G401.6 (cell line): ENCODE results near the gene RAB40C.

ENCODE experiments used
- FAIRE-seq: peaks from 2 replicates; lab custom pipeline; 2012; peaks lifted over from hg19 to GRCh38; lab: Jason Lieb, UNC

The RAB40C gene, protein sequence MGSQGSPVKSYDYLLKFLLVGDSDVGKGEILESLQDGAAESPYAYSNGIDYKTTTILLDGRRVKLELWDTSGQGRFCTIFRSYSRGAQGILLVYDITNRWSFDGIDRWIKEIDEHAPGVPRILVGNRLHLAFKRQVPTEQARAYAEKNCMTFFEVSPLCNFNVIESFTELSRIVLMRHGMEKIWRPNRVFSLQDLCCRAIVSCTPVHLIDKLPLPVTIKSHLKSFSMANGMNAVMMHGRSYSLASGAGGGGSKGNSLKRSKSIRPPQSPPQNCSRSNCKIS

DNA sequence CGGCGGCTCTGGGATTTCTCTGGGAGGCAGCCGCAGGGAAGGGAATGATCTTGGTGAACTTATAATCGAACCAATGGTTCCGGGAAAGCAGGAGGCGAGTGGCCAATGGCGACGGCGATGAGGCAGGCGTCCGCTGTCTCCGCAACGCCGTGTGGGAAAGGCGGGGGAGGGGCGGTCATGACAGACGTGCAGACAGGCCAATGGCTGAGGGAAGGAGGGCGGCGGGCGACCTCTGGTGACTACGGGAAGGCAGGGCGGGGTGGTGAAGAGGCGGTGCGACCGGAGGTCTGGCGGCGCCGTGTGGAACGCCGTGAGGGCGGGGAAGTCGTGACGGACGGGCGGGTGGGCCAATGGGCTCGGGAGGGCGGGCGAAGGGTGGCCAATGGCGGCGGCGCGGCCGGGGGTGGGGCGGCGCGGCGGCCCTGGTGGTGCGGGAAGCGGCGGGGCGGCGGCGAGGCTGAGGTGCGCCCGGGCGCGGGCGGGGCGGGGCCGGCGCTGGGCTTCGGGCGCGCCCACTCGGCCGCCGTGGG, at the start of gene RAB40C:
RAB40C (plus strand) TSS at position 409 of the 530 bp plus-strand sequence. CDS start 226 bp downstream, outside the sequence.
- FAIRE-seq: no peak

DNA sequence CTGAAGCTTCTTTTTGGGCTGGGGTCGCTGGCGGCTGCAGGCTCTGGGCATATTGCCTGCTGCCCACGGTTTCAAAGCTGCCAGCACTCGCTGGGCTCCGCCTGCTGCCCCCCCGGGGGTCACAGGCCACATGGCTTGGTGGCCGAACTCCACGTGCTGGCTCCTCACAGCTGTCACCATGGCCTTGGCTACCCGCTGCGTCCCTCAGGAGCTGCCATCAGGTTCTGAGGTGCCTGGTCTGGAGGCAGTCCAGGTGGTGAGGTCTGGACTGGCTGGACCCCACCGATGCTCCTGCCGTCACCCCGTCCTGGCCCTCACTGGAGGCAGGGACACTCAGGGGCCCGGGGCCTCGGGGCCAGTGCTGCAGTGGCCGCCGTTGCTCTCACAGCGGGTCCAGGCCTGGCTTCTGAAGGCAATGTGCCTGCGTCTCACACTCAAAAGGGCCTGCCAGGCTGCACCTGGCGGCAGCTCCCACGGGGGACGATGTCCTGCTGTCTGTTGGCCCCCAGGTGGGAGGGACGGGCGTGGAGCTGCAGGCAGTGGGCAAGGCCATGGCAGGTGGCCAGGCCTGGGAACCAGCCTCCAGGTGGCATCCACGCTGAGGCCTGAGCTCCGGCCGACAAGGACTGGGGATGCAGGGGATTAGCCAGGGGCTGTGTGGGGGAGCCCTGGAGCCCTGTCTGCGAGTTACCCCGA, 49.1 kb upstream of the RAB40C start:
- no peak for FAIRE-seq

DNA sequence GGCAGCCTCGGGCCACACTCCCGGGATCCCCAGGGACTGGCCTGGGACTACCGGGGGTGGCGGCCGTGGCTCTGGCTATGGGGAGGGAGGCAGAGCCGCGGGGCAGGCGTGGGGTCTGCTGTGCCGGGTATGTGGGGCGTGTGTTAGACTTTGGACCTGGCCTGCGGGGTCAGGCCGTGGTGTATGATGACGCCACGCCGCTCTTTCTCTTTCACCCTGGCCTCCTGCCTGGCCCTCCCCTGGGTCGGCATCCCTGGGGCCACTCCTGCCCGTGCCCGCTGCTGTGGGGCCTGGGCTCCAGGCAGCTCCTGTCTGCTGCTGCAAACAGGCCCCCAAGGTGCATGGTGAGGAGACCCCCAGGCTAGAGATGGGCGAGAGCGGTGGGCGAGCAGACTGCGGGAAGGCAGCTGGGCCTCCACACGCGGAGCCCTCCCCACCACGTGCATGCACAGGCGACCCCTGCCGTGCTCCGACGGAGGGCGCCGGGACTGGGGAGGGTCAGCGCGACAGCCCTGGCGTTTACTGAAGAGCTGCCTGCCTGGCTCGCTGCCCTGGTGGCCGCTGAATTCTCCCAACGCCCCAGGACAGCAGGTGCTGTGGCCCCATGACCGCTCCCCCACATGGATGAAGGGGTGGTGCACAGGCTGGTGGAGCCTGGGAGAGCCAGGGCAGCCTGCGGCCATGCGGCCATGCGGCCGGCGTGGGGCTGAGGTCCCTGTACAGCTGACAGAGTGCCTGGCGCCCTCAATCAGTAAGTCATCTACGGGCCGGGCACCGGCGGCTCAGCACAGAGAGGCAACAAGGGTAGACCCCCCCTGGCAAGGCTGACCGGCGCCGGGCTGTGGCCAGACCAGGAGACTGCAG, 46.3 kb upstream of the RAB40C start:
- no peak for FAIRE-seq

DNA sequence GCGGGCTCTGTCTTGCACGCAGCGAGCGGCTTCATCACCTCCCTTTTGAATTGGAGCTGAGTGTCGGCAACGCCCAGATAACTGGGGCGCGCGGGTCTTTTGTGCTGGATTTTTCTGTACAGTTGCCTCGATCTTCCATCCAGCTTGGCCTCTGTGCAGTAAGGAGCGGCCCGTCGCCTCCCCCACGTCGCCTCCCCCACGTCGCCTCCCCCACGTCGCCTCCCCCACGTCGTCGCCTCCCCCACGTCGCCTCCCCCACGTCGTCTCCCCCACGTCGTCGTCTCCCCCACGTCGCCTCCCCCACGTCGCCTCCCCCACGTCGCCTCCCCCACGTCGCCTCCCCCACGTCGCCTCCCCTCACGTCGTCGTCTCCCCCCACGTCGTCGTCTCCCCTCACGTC, 45.3 kb upstream of the RAB40C start:
- FAIRE-seq: no peak

DNA sequence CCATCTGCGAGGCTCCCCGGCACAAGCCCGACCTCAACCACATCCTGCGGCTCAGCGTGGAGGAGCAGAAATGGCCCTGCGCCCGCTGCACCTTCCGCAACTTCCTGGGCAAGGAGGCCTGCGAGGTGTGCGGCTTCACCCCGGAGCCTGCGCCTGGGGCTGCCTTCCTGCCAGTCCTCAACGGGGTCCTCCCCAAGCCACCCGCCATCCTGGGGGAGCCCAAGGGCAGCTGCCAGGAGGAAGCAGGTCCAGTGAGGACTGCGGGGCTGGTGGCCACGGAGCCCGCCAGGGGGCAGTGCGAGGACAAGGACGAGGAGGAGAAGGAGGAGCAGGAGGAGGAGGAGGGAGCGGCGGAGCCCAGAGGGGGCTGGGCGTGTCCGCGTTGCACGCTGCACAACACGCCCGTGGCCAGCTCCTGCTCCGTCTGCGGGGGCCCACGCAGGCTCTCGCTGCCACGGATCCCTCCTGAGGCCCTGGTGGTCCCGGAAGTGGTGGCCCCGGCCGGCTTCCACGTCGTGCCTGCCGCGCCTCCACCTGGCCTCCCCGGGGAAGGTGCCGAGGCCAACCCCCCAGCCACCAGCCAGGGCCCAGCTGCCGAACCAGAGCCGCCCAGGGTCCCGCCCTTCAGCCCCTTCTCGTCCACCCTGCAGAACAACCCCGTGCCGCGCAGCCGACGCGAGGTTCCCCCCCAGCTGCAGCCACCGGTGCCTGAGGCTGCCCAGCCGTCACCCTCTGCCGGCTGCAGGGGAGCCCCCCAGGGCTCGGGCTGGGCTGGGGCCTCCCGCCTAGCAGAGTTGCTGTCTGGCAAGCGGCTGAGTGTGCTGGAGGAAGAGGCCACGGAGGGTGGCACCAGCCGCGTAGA, 42.7 kb upstream of the RAB40C start:
- FAIRE-seq: no peak

DNA sequence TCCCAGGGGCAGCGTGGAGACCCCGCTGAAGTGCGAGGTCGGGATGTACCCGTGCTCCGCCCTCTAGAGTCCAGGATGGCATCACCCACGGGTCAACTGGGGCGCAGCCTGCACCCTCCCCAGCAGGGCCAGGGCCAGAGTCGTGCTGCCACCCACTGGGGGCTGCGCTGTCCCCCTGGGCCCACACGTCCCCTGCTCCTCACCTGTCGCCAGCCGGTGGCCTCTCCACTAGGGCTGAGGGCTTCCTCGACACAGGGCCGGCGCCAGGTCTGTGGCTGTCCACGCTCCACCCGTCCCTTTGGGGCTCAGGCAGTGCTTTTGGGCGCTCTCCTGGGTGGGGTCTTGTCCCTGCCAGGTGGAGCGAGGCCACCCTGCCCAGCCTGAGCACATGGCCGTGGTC, 41.3 kb upstream of the RAB40C start:
- FAIRE-seq: no peak

DNA sequence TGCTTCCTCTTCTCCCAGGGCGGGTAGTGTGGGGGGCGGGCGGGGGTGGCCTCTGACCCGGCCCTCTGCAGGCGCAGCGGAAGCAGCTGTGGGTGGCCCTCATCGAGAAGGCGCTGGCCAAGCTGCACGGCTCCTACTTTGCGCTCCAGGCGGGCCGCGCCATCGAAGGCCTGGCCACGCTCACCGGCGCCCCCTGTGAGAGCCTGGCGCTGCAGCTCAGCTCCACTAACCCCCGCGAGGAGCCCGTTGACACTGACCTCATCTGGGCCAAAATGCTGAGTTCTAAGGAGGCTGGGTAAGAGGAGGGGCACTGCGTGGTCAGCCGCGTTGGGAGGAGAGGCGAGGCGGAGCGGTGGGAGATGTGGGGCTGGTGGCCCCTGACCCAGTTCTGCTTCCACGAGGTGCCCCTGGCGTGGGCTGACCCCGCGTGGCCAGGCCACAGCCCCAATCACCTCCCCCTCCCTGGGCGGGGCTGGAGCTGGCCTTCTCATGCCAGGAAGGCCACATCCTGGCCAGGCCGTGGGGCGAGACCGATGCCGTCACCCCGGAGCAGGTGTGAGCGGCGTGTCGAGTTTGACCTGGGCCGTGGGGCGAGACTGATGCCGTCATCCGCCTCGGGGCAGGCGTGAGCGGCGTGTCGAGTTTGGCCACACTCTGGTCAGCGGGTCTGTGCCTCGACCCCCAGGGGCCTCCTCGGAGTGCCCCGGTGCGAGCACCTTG, 40.2 kb upstream of the RAB40C start:
- no peak for FAIRE-seq

DNA sequence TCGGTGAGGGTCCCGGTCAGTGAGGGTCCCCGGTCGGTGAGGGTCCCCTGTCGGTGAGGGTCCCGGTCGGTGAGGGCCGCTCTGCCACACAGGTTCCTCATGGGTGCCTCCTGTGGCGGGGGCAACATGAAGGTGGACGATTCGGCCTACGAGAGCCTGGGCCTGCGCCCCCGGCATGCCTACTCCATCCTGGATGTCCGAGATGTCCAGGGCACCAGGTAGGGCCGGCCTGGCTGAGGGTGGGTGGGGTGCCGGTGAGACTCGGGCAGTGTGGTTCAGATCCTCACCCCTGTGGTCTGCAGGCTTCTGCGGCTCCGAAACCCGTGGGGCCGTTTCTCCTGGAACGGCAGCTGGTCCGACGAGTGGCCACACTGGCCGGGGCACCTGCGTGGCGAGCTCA, 38.7 kb upstream of the RAB40C start:
- FAIRE-seq: no peak

DNA sequence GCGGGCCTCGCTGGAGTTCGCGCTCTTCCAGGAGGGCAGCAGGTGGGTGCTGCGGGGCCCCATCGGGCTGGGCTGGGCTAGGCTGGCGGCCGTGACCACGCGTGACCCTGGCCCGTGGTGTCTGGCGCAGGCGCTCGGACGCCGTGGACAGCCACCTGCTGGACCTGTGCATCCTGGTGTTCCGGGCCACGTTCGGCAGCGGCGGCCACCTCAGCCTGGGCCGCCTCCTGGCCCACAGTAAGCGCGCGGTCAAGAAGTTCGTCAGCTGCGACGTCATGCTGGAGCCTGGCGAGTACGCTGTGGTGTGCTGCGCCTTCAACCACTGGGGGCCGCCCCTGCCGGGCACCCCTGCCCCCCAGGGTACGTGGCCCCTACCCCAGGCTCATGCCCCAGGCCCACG, 37.7 kb upstream of the RAB40C start:
- no peak for FAIRE-seq

DNA sequence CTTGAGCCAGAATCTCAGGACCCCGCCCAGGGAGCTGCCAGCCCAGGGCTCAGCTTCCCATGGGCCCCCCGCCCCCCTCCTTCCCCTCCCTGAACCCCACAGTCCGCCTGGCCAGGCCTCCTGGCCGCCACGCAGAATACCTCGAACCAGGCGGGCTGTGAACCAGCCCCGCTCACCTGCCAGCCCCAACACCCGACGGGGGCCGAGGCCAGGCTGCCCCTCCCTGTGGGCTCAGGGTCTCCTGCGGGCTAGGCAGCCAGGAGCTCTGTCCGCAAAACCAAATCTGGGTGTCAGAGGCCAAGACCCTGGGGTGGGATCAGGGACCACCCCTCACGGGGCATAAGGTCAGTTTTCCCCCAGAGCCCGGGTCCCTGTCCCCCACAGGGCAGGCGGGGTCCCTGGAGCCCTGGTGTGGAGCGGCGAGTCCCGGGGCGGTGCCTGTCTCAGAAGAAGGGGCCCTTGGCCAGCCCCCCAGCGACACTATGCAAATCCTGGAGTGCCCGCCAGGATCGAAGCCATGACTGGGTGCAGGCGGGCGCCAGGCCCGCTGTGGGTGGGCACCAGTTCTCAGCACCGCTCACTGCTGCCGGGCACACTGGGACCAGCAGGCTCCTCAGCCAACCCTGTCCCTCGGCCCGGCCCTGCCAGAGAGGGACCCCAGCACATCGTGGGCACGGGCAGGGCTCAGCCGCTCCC, 36.1 kb upstream of the RAB40C start:
- FAIRE-seq: no peak

DNA sequence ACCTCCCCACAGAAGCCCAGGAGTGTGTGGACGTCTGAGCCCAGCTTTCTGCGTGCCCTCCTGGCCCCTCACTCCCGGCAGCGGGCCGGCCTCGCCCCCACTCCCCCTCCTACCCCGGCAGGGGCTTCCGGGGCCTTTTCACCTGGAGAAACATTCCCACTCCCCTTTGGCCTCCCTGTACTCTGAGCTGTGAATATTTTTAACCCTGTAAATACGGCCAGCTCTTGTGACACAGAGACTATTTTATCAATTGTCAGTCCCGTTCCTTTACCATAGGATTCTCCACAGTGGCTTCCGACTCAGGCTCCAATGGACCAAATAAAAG, 35.6 kb upstream of the RAB40C start:
- no peak for FAIRE-seq

DNA sequence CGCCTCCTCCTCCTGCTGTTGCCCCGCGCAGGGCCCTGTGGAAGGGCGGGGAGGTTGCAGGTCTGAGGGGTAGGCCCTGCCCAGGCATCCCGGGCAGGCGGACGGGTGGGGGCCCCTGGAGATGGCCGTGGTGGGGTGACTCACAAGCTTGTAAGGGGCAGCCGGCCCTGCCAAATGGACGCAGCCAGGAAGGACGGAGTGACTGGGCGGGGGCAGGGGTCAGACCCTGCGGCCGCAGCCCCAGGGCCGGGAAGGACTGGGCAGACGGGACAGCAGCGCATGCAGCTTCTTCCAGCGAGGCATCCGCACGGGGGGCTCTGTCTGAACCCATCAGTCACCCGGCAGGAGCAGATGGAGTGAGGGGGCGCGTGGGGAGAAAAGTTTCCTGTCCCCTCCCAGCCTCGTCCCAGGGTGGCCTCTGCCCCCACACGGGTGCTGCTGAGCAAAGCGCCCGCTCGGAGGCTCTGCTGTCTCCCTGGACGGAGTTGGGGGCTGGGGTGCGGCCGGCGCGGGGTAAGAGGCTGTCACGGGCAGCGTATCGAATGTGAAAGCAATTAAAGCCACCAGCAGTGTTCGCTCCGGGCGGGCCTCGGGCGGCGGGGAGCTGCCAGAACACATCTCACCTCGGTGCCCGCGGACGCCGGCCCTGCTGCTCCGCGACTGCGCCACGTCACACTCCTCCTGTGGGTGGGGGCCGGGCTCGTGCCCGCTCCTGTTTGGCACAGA, 35.1 kb upstream of the RAB40C start:
- FAIRE-seq: no peak

DNA sequence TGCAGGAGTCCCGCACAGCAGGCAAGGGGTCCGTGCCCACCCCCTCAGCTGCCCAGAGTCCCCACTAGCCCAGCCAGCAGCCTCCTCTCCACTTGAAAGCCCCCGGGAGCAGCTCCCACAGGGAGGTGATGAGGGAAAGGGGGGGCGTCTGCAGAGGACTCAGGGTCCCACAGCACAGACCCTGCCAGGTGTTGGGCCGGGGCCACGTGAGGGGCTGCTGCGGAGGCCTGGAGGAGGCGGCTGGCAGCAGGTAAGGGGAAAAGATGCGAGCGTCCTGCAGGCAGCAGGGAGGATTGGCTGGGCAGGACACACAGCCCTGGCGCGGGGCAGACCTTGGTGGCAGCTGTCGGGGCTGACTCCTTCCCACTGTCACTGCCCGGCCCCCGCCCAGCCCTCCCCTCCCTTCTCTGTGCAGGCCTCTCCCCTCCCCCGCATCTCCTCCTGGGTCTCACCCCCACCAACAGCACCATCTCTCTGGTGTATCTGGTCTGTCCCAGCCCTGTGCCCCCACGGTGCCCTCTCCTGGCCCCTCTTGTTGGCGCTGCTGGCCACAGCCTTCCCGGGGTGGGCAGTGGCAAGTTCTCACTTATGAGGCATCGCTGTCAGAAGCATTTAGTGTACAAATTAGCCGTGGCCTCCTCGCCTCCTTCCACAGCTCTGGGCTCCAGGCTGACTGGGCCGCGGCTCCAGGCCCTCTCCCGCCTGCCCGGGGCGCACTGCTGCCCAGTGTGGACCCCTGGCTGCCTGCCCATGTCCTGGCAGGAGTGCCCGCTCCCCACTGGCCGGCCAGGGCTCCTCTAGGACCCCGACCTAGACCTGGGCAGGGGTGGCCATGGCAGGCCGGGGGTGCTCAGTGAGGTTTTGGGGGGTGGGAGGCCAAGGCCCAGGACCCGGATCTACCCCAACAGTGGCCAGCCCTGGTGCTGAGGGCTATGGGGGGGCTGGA, 34.1 kb upstream of the RAB40C start:
- FAIRE-seq: no peak

DNA sequence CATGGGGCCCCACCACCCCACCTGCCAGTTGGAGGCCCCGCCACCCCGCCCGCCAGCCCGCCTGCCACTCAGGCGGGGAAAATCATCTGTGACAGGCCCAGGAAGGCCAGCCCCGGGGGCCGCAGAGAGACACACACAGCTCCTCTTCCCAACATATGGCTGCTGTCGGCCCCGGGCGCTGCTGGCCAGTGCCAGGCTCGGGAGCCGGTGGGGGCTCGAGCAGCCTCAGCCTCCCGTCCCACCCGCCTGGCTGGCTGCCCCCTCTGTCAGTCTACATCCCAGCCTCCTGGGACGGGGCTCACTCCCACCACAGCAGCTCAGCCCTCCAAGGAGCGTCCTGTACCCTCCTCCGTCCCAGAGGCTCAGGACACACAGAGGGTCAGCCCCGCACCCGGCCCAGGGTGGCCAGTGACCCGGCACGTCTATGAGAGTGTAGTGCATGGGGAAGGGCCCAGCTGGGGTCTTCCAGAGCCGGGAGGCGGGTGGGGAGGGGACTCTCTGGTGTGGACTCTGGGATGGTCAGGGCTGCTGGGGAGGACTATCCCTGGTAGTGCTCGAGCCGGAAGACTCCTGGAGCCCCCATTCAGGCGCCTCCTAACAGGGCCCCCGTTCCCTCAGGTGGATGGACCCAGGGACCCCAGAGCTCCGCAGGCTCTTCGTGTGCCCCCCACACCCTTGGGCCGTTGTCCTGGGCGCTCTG, 33.2 kb upstream of the RAB40C start:
- FAIRE-seq: no peak

DNA sequence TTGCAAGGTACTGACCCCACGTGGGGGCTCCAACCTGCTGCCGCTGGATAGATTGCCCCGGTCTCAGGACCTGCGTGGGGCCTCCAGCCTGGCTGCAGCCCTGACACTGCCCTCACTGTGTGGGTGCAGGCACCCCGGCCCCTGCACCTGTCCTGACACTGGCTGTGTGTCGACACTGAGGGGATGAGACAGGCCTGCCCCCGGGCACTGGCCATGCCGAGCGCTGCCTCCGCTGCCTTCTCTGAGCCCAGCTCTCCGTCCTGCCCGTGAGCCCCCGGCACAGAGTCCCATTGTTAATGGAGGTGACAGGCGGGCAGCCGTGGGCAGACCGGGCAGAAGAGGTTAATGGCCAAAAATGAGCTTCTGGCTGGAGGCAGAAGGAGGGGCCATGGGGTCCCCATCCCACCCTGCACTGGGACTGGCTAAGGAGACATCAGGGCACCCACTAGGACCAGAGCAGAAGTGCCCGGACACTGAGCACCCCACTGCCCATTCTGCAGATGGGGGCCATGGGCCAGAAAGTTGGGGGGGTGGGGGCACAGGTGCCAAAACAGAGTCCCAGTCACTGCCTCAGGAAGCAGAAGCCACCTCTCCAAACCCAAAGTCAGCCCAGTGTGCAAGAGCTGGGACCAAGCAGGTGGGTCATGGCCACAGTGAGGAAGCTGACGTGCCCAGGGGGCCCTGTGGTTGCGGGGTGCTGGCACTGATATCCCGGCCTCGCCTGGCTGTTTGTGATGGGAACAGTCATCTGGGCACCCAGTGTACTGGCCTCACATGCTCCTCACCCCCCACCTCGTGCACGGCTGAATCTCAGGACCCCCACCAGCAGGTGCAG, 32.2 kb upstream of the RAB40C start:
- no peak for FAIRE-seq

DNA sequence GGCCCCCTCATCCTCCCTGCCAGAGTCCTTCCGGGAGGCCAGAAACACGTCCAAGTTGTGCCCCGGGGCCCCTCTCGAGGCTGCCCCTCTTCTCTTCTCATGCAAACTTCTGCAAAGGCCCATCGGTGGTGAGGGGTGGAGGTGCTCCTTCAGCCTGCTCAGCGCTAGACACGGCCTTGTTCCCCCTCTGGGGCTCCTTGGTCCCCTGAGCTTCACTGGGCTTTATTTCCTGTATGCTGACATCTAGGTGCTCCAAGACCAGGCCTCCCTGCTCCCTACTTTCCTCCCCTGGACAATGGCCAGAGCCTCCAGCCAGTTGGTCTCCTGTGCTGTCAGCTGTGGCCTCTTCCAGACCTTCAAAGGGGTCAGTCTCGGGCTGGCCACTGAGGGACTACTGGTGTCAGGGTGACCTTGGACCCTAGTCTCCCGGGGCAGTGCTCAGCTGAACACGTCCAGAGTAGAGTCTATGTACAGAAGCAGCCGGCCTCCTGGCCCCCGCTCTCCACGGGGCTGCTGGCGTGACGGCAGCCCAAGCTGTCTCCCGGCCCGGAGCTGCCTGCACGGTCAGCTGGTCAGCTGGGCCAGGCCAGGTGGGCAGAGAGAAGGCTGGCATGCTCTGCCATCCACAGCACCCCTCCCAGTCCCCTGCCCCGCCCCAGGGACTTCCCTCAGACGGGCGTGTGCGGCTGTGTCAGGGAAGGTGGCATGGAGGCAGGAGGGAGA, 31.4 kb upstream of the RAB40C start:
- no peak for FAIRE-seq

DNA sequence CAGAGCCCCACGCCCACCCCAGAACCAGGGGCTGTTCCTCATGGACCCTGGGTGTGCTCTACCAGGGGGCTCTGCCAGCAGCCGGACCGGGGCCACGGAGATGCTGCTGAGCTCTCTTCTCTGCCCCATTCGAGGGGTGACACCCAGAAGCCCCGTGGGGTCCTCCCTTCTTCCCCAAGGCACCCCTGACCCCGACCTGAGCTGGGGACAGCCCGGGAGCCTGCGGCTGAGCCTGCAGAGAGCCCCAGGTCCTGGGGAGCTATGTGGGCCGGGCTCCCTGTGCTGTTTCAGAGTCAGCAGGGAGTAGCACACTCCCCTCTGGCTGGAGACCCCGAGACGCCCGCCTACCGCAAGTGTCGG, 30.9 kb upstream of the RAB40C start:
- FAIRE-seq: no peak
